HepG2 (cell line): Measurements from ENCODE around the gene DST. TPM values are rescaled to one million over a fixed set of nuclear protein-coding genes. Genes with fewer than 3 reads are reported as not detected.
A peak's percentile ranks its signal among the peaks of the same experiment; 100 is the strongest.

ENCODE experiments used
- ATAC-seq: fragments of 200-7000 bp; cut with Tn5 transposase; 3 replicates; pipeline ENCODE4 v1.9.1; 2020; ENCODE audit warnings: mild to moderate bottlenecking, moderate library complexity
- BruUV-seq: library from RNA; stranded (reverse); fragments of 400-500 nt; replicated peaks from 2 replicates; lab custom pipeline; 2021; lab: Mats Ljungman, UMichigan
- CTCF ChIA-PET: fragments of 300-600 bp; formaldehyde crosslinking; extraction: SDS; loops from one replicate; lab custom pipeline; 2021; ENCODE audit warnings: low total read pairs, inconsistent platforms, low intra/inter-chr PET ratio; lab: Yijun Ruan, JAX
- POLR2A ChIA-PET: fragments of 350-600 bp; sonication (Branson Sonifier 250); formaldehyde crosslinking; loops from one replicate; lab custom pipeline; 2020; ENCODE audit warnings: antibody characterized with exemption, inconsistent platforms; lab: Yijun Ruan, JAX
- DNase-seq: peaks from one replicate; pipeline ENCODE4 v3.0.0-alpha.2; 2015; ENCODE audit warnings: low spot score
- FAIRE-seq: peaks from 3 replicates; lab custom pipeline; 2011; peaks lifted over from hg19 to GRCh38; lab: Jason Lieb, UNC
- H2AFZ ChIP-seq: one replicate; pipeline ENCODE4 v1.6.1; 2011; ENCODE audit warnings: low read length, inconsistent platforms
- H3K27ac ChIP-seq: fragments of 300-600 bp; 3 replicates; pipeline ENCODE4 v1.8.0; 2011; ENCODE audit warnings: mixed run types, mild to moderate bottlenecking, mixed read lengths, low read length, inconsistent platforms; ENCODE audit not compliant: insufficient read depth; ENCODE audit errors: extremely low read length
- H3K27me3 ChIP-seq, 2 experiments: fragments of 200-600 bp in 1 of 2; 2 replicates in 1 of 2; 3 replicates in 1 of 2; pipeline versions ENCODE4 v1.6.0 to v1.8.0; 2011; ENCODE audit warnings: low read length in 2 of 2, mild to moderate bottlenecking in 2 of 2, moderate library complexity in 2 of 2, inconsistent platforms in 1 of 2; ENCODE audit not compliant: insufficient read depth in 2 of 2, control insufficient read depth in 1 of 2
- H3K36me3 ChIP-seq, 2 experiments: fragments of 200-600 bp in 1 of 2; replicated peaks in 1 of 2; 2 replicates in 1 of 2; 3 replicates in 1 of 2; pipeline versions ENCODE4 v1.5.1 to v1.8.0; 2011; ENCODE audit warnings: low read length in 2 of 2, inconsistent platforms in 1 of 2; ENCODE audit not compliant: insufficient read depth in 2 of 2, control insufficient read depth in 1 of 2
- H3K4me1 ChIP-seq: 2 replicates; pipeline ENCODE4 v1.5.1; 2012; ENCODE audit warnings: low read length, inconsistent platforms; ENCODE audit not compliant: insufficient read depth
- H3K4me2 ChIP-seq: 2 replicates; pipeline ENCODE4 v1.6.0; 2011; ENCODE audit warnings: low read depth, low read length, inconsistent platforms
- H3K4me3 ChIP-seq, 3 experiments: fragments of 200-600 bp in 1 of 3; sonication (generic), shearing (Covaris generic) in 1 of 3; replicated peaks in 1 of 3; 2 replicates each; pipeline ENCODE4 v1.5.1; 2011 to 2016; ENCODE audit warnings: low read length in 3 of 3, inconsistent platforms in 2 of 3, low read depth in 2 of 3, mild to moderate bottlenecking in 2 of 3, control low read depth in 1 of 3, mixed read lengths in 1 of 3; ENCODE audit not compliant: insufficient read depth in 1 of 3
- H3K79me2 ChIP-seq: one replicate; pipeline ENCODE4 v1.6.1; 2011; ENCODE audit warnings: low read length, inconsistent platforms; ENCODE audit not compliant: insufficient read depth
- H3K9ac ChIP-seq: 2 replicates; pipeline ENCODE4 v1.6.0; 2011; ENCODE audit warnings: mild to moderate bottlenecking, low read depth, low read length, inconsistent platforms; ENCODE audit not compliant: insufficient read depth
- H3K9me3 ChIP-seq: 2 replicates; pipeline ENCODE4 v1.5.1; 2012; ENCODE audit warnings: mild to moderate bottlenecking, low read length
- H4K20me1 ChIP-seq: 2 replicates; pipeline ENCODE4 v1.6.0; 2011; ENCODE audit warnings: inconsistent platforms, mild to moderate bottlenecking, low read length, moderate library complexity; ENCODE audit not compliant: insufficient read depth
- BCL6 ChIP-seq: IDR thresholded peaks from 2 replicates; pipeline ENCODE4 v1.6.1; 2016; ENCODE audit warnings: missing genetic modification reagents, missing compliant biosample characterization
- GATAD2A ChIP-seq: IDR thresholded peaks from 2 replicates; pipeline ENCODE4 v1.6.1; 2016
- HNF4A ChIP-seq: sonication (generic); formaldehyde crosslinking; IDR thresholded peaks from 2 replicates; pipeline ENCODE4 v1.4.0; 2020; ENCODE audit warnings: missing genetic modification reagents
- JARID2 ChIP-seq: sonication (generic); formaldehyde crosslinking; IDR thresholded peaks from 2 replicates; pipeline ENCODE4 v1.8.1; 2023; ENCODE audit warnings: missing genetic modification reagents, inconsistent platforms; ENCODE audit not compliant: insufficient replicate concordance
- MIXL1 ChIP-seq: IDR thresholded peaks from 2 replicates; pipeline ENCODE4 v1.6.1; 2016
- NR2F6 ChIP-seq, 2 experiments: IDR thresholded peaks; 2 replicates each; pipeline ENCODE4 v1.6.1; 2016; ENCODE audit warnings: antibody characterized with exemption in 1 of 2, mild to moderate bottlenecking in 1 of 2
- POGZ ChIP-seq: sonication (generic); formaldehyde crosslinking; IDR thresholded peaks from 2 replicates; pipeline ENCODE4 v1.4.0; 2020; ENCODE audit warnings: mild to moderate bottlenecking, missing genetic modification reagents
- RARA ChIP-seq: IDR thresholded peaks from 2 replicates; pipeline ENCODE4 v1.6.1; 2016; ENCODE audit warnings: missing genetic modification reagents, missing compliant biosample characterization
- RXRB ChIP-seq: IDR thresholded peaks from 2 replicates; pipeline ENCODE4 v1.6.1; 2016; ENCODE audit warnings: borderline replicate concordance, missing genetic modification reagents, missing compliant biosample characterization
- ZFP82 ChIP-seq: sonication (generic); formaldehyde crosslinking; IDR thresholded peaks from 2 replicates; pipeline ENCODE4 v1.5.1; 2020; ENCODE audit warnings: mild to moderate bottlenecking, missing genetic modification reagents, borderline replicate concordance
- ZNF772 ChIP-seq: sonication (generic); formaldehyde crosslinking; IDR thresholded peaks from 2 replicates; pipeline ENCODE4 v1.5.0; 2020; ENCODE audit warnings: mild to moderate bottlenecking, missing genetic modification reagents
- WGBS: methylation state at CpG from one replicate; pipeline ENCODE4 v1.1.6; 2017; ENCODE audit warnings: low lambda C conversion rate; 5-methylcytosine and 5-hydroxymethylcytosine counted together
- in situ Hi-C: cut with HindIII; loops from 2 replicates; pipeline ENCODE4 v1.10.0; 2017; ENCODE audit warnings: low pct_unique_long_range_greater_than_20kb; ENCODE audit not compliant: extremely low pct_ligation_motif_present
- intact Hi-C: fragments of 100-400 bp; cut with micrococcal nuclease; formaldehyde crosslinking; loops from one replicate; pipeline ENCODE4 v1.10.0; 2022; ENCODE audit not compliant: unreplicated experiment
- polyA plus RNA-seq, 8 experiments: library from polyadenylated mRNA; depleted of rRNA in 3 of 8; stranded (reverse) in 7 of 8; unstranded in 1 of 8; fragments of >200 nt; fragmentation: Illumina TruSeq in 4 of 8; extraction: Trizol in 4 of 8; gene quantifications; 2 replicates each; pipeline versions ENCODE4 v1.2.1 to v1.2.3, GENCODE V29; 2011 to 2016; ENCODE audit warnings: low read depth in 4 of 8, missing spikeins in 1 of 8, mixed read lengths in 1 of 8; ENCODE audit not compliant: insufficient read depth in 1 of 8
- total RNA-seq, 5 experiments: library from RNA; depleted of rRNA; stranded (reverse); fragments of >200 nt; fragmentation: Illumina TruSeq; extraction: Trizol; gene quantifications; 2 replicates each; pipeline ENCODE4 v1.2.3, GENCODE V29; 2016; ENCODE audit warnings: low read depth in 1 of 5
- TF ChIP-seq, protein P1 (sequence below): IDR thresholded peaks from 2 replicates; pipeline ENCODE4 v1.4.0; 2020; ENCODE audit warnings: mild to moderate bottlenecking, missing genetic modification reagents

The DST gene
- total and polyA plus RNA-seq, 2 of the 13 experiments (the other 11 are each of a cell fraction or from before 2014, with no cell fraction given): 64.4 to 89.0 TPM

DNA sequence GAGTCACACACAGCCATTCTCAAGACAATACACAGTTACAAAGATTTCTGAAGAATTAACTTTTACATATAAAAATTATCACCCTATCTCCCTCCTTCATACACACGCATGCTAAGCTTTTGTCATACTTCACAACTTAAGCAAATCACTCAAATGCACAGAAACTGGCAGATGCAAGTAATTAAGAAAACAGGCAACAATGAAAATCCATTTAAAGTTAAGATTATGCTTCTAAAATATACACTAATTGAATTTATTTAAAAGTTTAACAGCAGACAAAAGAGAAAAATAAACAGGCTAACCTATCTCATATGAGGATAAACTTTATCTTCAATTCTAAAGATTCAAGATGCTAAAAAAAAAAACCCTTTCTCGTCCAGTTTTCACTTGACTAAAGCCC, 68.4 kb downstream of the DST start (continued):
- TF ChIP-seq ZNF772 (CRISPR knock-in tag): no peak

DNA sequence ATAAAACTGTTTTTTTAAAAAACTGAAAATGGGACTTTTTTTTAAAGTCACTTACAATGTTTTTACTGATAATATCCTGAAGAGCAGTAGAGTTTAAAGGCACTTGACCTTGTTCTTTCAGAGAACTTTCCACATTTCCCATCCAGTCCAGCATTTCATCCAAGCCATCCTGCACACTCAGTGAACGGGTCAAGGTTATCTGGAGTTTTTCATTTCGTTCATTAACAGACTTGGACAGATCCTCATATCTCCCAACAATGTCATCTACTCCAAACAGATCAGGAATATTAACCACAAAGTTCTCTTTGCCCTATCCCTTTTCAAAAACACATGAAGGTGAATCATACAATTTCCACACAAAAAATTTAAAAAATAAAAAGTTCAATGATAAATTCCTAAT, 69.1 kb downstream of the DST start:
- Histone ChIP-seq H3K9me3 (no peaks in the 10 kb centered on the region), H2AFZ (no peak overlapping the region), H3K79me2 (no peaks in the 10 kb centered on the region), H3K36me3 (no peaks in the 10 kb centered on the region), H3K27me3 (no peaks in the 10 kb centered on the region), H3K4me1 (peaks cover 29% of the 10 kb centered on the region), H3K9ac (no peak overlapping the region), H3K4me3 (no peak overlapping the region), H4K20me1 (no peaks in the 10 kb centered on the region), H3K27ac (no peak overlapping the region), H3K4me2 (no peak overlapping the region)
- peak; percentile 60 for ATAC-seq
- FAIRE-seq: no peak
- ChIA-PET POLR2A (no interaction called here), CTCF (no interaction called here)
- WGBS: 35% methylated on average over 2 of the region's 2 CpGs
- BruUV-seq: no TSS peak
- DNase-seq: peak; percentile 19
- TF ChIP-seq BCL6: peak; percentile 91
- 0 out of 2 replicates have a peak, but pooled peaks have one; percentile 27 for TF ChIP-seq RXRB
- peak; percentile 75 for TF ChIP-seq RARA
- TF ChIP-seq, protein P1, sequence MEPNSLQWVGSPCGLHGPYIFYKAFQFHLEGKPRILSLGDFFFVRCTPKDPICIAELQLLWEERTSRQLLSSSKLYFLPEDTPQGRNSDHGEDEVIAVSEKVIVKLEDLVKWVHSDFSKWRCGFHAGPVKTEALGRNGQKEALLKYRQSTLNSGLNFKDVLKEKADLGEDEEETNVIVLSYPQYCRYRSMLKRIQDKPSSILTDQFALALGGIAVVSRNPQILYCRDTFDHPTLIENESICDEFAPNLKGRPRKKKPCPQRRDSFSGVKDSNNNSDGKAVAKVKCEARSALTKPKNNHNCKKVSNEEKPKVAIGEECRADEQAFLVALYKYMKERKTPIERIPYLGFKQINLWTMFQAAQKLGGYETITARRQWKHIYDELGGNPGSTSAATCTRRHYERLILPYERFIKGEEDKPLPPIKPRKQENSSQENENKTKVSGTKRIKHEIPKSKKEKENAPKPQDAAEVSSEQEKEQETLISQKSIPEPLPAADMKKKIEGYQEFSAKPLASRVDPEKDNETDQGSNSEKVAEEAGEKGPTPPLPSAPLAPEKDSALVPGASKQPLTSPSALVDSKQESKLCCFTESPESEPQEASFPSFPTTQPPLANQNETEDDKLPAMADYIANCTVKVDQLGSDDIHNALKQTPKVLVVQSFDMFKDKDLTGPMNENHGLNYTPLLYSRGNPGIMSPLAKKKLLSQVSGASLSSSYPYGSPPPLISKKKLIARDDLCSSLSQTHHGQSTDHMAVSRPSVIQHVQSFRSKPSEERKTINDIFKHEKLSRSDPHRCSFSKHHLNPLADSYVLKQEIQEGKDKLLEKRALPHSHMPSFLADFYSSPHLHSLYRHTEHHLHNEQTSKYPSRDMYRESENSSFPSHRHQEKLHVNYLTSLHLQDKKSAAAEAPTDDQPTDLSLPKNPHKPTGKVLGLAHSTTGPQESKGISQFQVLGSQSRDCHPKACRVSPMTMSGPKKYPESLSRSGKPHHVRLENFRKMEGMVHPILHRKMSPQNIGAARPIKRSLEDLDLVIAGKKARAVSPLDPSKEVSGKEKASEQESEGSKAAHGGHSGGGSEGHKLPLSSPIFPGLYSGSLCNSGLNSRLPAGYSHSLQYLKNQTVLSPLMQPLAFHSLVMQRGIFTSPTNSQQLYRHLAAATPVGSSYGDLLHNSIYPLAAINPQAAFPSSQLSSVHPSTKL (CRISPR knock-in tag): peak; percentile 37; the same call in 1 of the 2 replicates
- TF ChIP-seq GATAD2A (CRISPR knock-in tag): 0 out of 2 replicates have a peak, but pooled peaks have one; percentile 15
- no peak for TF ChIP-seq POGZ (CRISPR knock-in tag)
- peak; percentile 17; the same call in 1 of the 2 replicates for TF ChIP-seq NR2F6 (IDR thresholded peaks at IDR 0.05)
- no peak for TF ChIP-seq NR2F6 (CRISPR knock-in tag; IDR thresholded peaks at IDR 0.05)
- peak; percentile 35; the same call in 1 of the 2 replicates for TF ChIP-seq MIXL1 (CRISPR knock-in tag)
- TF ChIP-seq HNF4A: peak; percentile 38; the same call in 1 of the 2 replicates
- TF ChIP-seq ZFP82 (CRISPR knock-in tag): no peak
- TF ChIP-seq JARID2: no peak
- in situ Hi-C loops (loop anchor here (10.0 kb wide), 1 partner anchor 209 kb away; no protein-coding TSS in a partner anchor), intact Hi-C loops (no loop called here)
